GM23248 (cell line): ENCODE measurements around the gene GRK3. TPM values are rescaled to one million over a fixed set of nuclear protein-coding genes. Genes with fewer than 3 reads are reported as not detected.

Source experiments
- DNase-seq: peaks from one replicate; pipeline ENCODE4 v3.0.0-alpha.2; 2015
- H2AFZ ChIP-seq: fragments of 200-600 bp; sonication (generic); 2 replicates; pipeline ENCODE4 v1.6.1; 2016; ENCODE audit warnings: antibody characterized with exemption
- H3F3A ChIP-seq: fragments of 200-600 bp; sonication (generic); 2 replicates; pipeline ENCODE4 v1.6.1; 2016; ENCODE audit warnings: mild to moderate bottlenecking, antibody characterized with exemption, mixed run types; ENCODE audit not compliant: insufficient read depth
- H3K27ac ChIP-seq: fragments of 200-600 bp; sonication (generic); 2 replicates; pipeline ENCODE4 v1.5.1; 2016; ENCODE audit warnings: mild to moderate bottlenecking
- H3K27me3 ChIP-seq: fragments of 200-600 bp; sonication (generic); replicated peaks from 2 replicates; pipeline ENCODE4 v1.6.1; 2016; ENCODE audit warnings: mild to moderate bottlenecking; ENCODE audit not compliant: insufficient read depth
- H3K36me3 ChIP-seq: fragments of 200-600 bp; sonication (generic); 2 replicates; pipeline ENCODE4 v1.6.1; 2016; ENCODE audit warnings: low read depth, mild to moderate bottlenecking
- H3K4me1 ChIP-seq: fragments of 200-600 bp; sonication (generic); 2 replicates; pipeline ENCODE4 v1.6.1; 2016; ENCODE audit warnings: mild to moderate bottlenecking; ENCODE audit not compliant: insufficient read depth
- H3K4me2 ChIP-seq: fragments of 200-600 bp; sonication (generic); one replicate; pipeline ENCODE4 v1.6.1; 2016; ENCODE audit warnings: mild to moderate bottlenecking; ENCODE audit not compliant: unreplicated experiment
- H3K4me3 ChIP-seq: fragments of 200-600 bp; sonication (generic); 2 replicates; pipeline ENCODE4 v1.5.1; 2016; ENCODE audit warnings: mild to moderate bottlenecking
- H3K79me2 ChIP-seq: fragments of 200-600 bp; sonication (generic); 2 replicates; pipeline ENCODE4 v1.6.1; 2016; ENCODE audit warnings: mild to moderate bottlenecking; ENCODE audit not compliant: insufficient read depth
- H3K9ac ChIP-seq: fragments of 200-600 bp; sonication (generic); 2 replicates; pipeline ENCODE4 v1.6.1; 2016; ENCODE audit warnings: mild to moderate bottlenecking
- H3K9me2 ChIP-seq: fragments of 200-600 bp; sonication (generic); 2 replicates; pipeline ENCODE4 v1.6.1; 2016; ENCODE audit warnings: mixed run types, mild to moderate bottlenecking, moderate library complexity; ENCODE audit not compliant: insufficient read depth
- H3K9me3 ChIP-seq: fragments of 200-600 bp; sonication (generic); one replicate; pipeline ENCODE4 v1.6.1; 2017; ENCODE audit warnings: low read depth
- H4K20me1 ChIP-seq: fragments of 200-600 bp; sonication (generic); 2 replicates; pipeline ENCODE4 v1.6.0; 2016; ENCODE audit not compliant: insufficient read depth
- EZH2 ChIP-seq: fragments of 200-600 bp; sonication (generic); IDR thresholded peaks from 2 replicates; pipeline ENCODE4 v1.6.1; 2018; ENCODE audit warnings: antibody characterized with exemption, mild to moderate bottlenecking; ENCODE audit not compliant: insufficient read depth, poor library complexity, severe bottlenecking
- EZH2phosphoT487 ChIP-seq: fragments of 200-600 bp; sonication (generic); IDR thresholded peaks from 2 replicates; pipeline ENCODE4 v1.6.1; 2018; ENCODE audit warnings: antibody characterized with exemption, moderate library complexity, mild to moderate bottlenecking, low read depth; ENCODE audit not compliant: insufficient read depth
- WGBS, 2 experiments: methylation state at CpG; one replicate each; pipeline ENCODE4 v1.1.6; 2015 to 2017; ENCODE audit warnings: low lambda C conversion rate in 2 of 2, low coverage in 1 of 2; ENCODE audit errors: missing lambda C conversion rate in 2 of 2; 5-methylcytosine and 5-hydroxymethylcytosine counted together
- in situ Hi-C: fragments of 300-500 bp; cut with MboI; formaldehyde crosslinking; loops from 2 replicates; pipeline ENCODE4 v1.15.0; 2020
- polyA plus RNA-seq: library from polyadenylated mRNA; unstranded; fragments of >200 nt; fragmentation: Nextera tagmentation; extraction: Ambion mirVana; gene quantifications from 2 replicates; pipeline ENCODE4 v1.2.1, GENCODE V29; 2016
- total RNA-seq: library from RNA; depleted of rRNA; stranded (reverse); fragments of >200 nt; shearing (Covaris generic); gene quantifications from 2 replicates; pipeline ENCODE4 v1.2.3, GENCODE V29; 2014

Gene GRK3
- total and polyA plus RNA-seq, 2 experiments from 2014 or later: 0.08 to 0.11 TPM

DNA sequence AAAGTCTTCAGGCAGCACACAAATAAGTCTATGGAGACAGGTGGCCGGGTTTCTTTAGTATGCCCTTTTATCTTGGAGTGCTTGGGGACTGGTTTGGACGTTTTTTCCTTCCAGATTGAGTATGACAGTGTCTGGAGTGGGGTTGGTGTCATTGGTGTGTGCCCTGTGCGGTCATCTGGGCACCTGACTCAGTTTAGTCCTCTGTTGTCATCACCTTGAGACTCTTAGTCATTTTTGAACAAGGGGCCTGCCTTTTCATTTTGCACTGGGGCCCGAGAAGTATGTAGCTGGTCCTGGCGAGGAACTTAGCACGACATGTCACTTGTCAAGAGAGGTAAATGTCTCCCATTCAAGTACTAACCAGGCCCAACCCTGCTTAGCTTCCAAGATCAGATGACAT lies 150.3 kb downstream of the GRK3 start:
- no peaks in the 10 kb centered on the region for H3F3A ChIP-seq
- no peaks in the 10 kb centered on the region for H3K27me3 ChIP-seq
- no peak overlapping the region for H3K4me3 ChIP-seq
- no peak overlapping the region for H3K4me2 ChIP-seq
- no peaks in the 10 kb centered on the region for H3K79me2 ChIP-seq
- no peaks in the 10 kb centered on the region for H3K9me2 ChIP-seq
- H3K36me3 ChIP-seq: no peaks in the 10 kb centered on the region
- no peak overlapping the region for H2AFZ ChIP-seq
- H3K4me1 ChIP-seq: no peaks in the 10 kb centered on the region
- in situ Hi-C loops: no loop called here
- H3K27ac ChIP-seq: no peak overlapping the region
- 61 to 68% methylated on average over 6 of the region's 6 CpGs for WGBS, 2 experiments
- TF ChIP-seq EZH2phosphoT487 (no peak), EZH2 (no peak)
- H3K9me3 ChIP-seq: no peaks in the 10 kb centered on the region
- no peak overlapping the region for H3K9ac ChIP-seq
- H4K20me1 ChIP-seq: no peaks in the 10 kb centered on the region
- DNase-seq: no peak

DNA sequence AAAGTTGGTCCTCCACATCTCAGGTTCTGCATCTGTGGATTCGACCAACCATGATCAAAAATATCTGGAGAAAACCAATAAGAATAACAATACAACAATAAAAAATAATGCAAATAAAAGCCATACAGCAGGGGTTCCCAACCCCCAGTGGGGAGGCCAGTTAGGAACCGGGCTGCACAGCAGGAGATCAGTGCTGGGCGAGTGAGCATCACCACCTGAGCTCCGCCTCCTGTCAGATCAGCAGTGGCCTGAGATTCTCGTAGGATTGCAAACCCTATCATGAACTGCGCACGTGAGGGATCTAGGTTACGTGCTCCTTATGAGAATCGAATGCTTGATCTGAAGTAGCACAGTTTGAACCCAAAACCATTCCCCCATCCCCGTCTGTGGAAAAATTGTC lies 152.2 kb downstream of the GRK3 start:
- no peak overlapping the region for H3K9ac ChIP-seq
- no peaks in the 10 kb centered on the region for H3K9me2 ChIP-seq
- H3K27ac ChIP-seq: no peak overlapping the region
- H3F3A ChIP-seq: no peaks in the 10 kb centered on the region
- TF ChIP-seq EZH2 (no peak), EZH2phosphoT487 (no peak)
- in situ Hi-C loops: no loop called here
- no peaks in the 10 kb centered on the region for H3K9me3 ChIP-seq
- WGBS, 2 experiments: 83 to 84% methylated on average over 10 of the region's 10 CpGs
- H3K27me3 ChIP-seq: no peaks in the 10 kb centered on the region
- H3K4me1 ChIP-seq: no peaks in the 10 kb centered on the region
- no peak overlapping the region for H2AFZ ChIP-seq
- no peak for DNase-seq
- H4K20me1 ChIP-seq: no peaks in the 10 kb centered on the region
- no peaks in the 10 kb centered on the region for H3K36me3 ChIP-seq
- no peak overlapping the region for H3K4me2 ChIP-seq
- H3K79me2 ChIP-seq: no peaks in the 10 kb centered on the region
- H3K4me3 ChIP-seq: no peak overlapping the region

DNA sequence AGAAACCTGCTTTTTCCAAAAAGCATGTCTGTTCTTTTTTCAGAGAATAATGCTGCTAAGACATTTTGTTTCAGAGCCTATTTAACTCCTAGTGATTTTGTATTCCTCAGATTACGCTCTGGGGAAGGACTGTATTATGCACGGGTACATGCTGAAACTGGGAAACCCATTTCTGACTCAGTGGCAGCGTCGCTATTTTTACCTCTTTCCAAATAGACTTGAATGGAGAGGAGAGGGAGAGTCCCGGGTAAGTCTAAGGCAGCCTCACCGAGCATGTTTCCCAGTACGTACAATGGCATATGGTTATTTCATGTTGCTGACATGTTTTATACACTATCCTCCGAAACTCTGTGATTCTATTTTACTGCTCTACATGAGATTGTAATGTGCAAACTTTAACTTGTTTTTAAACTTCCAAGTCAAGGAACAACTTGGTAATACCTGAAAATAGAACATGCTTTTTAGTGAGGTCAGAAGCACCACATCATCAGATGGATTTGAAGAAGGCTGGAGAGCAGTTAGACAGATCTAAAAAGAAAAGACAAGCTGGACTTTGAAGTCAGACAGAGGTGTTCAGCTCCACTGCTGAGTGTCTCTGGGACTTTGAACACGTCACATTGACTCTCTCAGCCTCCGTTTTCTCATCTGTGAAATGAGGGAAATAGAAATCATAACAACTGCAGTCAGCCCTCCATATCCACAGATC lies 153.8 kb downstream of the GRK3 start:
- Histone ChIP-seq H3K9me2 (no peaks in the 10 kb centered on the region), H3K9me3 (no peaks in the 10 kb centered on the region), H3K27me3 (no peaks in the 10 kb centered on the region), H2AFZ (no peak overlapping the region), H3K4me3 (no peak overlapping the region), H3K36me3 (no peaks in the 10 kb centered on the region), H3K9ac (no peak overlapping the region), H3F3A (no peaks in the 10 kb centered on the region), H3K4me2 (no peak overlapping the region), H3K79me2 (no peaks in the 10 kb centered on the region), H3K27ac (no peak overlapping the region), H3K4me1 (no peaks in the 10 kb centered on the region), H4K20me1 (no peaks in the 10 kb centered on the region)
- in situ Hi-C loops: no loop called here
- TF ChIP-seq EZH2phosphoT487: no peak
- TF ChIP-seq EZH2: no peak
- 56 to 63% methylated on average over 10 of the region's 10 CpGs for WGBS, 2 experiments
- DNase-seq: no peak

DNA sequence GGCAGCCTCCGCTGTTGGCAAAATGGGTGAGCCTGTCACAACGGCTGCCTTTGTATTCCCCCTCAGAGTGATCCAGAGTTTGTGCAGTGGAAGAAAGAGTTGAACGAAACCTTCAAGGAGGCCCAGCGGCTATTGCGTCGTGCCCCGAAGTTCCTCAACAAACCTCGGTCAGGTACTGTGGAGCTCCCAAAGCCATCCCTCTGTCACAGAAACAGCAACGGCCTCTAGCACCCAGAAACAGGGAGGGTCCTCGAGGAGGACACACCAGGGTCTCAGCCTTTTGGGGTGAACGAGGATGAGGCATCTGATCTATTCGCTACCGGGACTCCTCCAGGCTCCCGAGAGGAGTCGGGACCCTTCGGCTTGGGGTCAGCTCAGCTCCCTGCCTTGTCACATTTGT lies 157.7 kb downstream of the GRK3 start:
- in situ Hi-C loops: no loop called here

More for the DNA sequence above, 157.7 kb downstream of the GRK3 start:
- H4K20me1 ChIP-seq: no peaks in the 10 kb centered on the region
- no peak overlapping the region for H3K9ac ChIP-seq
- H2AFZ ChIP-seq: no peak overlapping the region
- no peaks in the 10 kb centered on the region for H3K36me3 ChIP-seq
- H3K9me3 ChIP-seq: no peaks in the 10 kb centered on the region
- H3K27ac ChIP-seq: no peak overlapping the region
- DNase-seq: no peak
- H3K27me3 ChIP-seq: no peaks in the 10 kb centered on the region
- TF ChIP-seq EZH2phosphoT487 (no peak), EZH2 (no peak)
- no peak overlapping the region for H3K4me3 ChIP-seq
- WGBS, 2 experiments: 84 to 86% methylated on average over 16 of the region's 16 CpGs
- no peaks in the 10 kb centered on the region for H3K79me2 ChIP-seq
- H3K4me2 ChIP-seq: no peak overlapping the region
- H3K9me2 ChIP-seq: no peaks in the 10 kb centered on the region
- H3F3A ChIP-seq: no peaks in the 10 kb centered on the region
- no peaks in the 10 kb centered on the region for H3K4me1 ChIP-seq
